Lower leg skin (tissue), 3 donors: ENCODE results near the gene SNAPC2.

Experiments used
- CTCF ChIP-seq, 3 donors: fragments of 450-650 bp; IDR thresholded peaks; one replicate each; pipeline ENCODE4 v1.5.1; 2016; ENCODE audit warnings: antibody characterized with exemption in 3 of 3, mild to moderate bottlenecking in 3 of 3, moderate library complexity in 2 of 3
- POLR2A ChIP-seq, 2 donors: fragments of 450-650 bp; IDR thresholded peaks; one replicate each; pipeline ENCODE4 v1.6.1; 2016 to 2017; ENCODE audit warnings: antibody characterized with exemption in 2 of 2, mild to moderate bottlenecking in 1 of 2, moderate library complexity in 1 of 2

- TF ChIP-seq CTCF (IDR thresholded peaks at IDR 0.05) (no peak), POLR2A (IDR thresholded peaks at IDR 0.05) (no peak)
Measured at GRCh38 chr19:7874076-7874896, 45.9 kb upstream of the SNAPC2 start, which contains the start of gene PRR36.
